WERI-Rb-1 (cell line): ENCODE results near the gene LRBA.
"Not testable (repeated sequence)": the region's sequence is repeated elsewhere in the genome, so short reads cannot be mapped to it uniquely, and the experiment has no call there.

Experiments used
- DNase-seq: peaks from one replicate; pipeline ENCODE4 v3.0.0-alpha.2; 2020
- H3K27ac ChIP-seq: fragments of 250-450 bp; sonication (Bioruptor Pico); 2 replicates; pipeline ENCODE4 v1.5.1; 2020; ENCODE audit warnings: mild to moderate bottlenecking, moderate library complexity
- H3K27me3 ChIP-seq: fragments of 250-450 bp; sonication (Bioruptor Pico); 2 replicates; pipeline ENCODE4 v1.5.1; 2021; ENCODE audit warnings: mild to moderate bottlenecking, low read depth, moderate library complexity; ENCODE audit not compliant: insufficient read depth, severe bottlenecking
- H3K36me3 ChIP-seq: fragments of 250-450 bp; sonication (Bioruptor Pico); 2 replicates; pipeline ENCODE4 v1.5.1; 2020; ENCODE audit warnings: mild to moderate bottlenecking, moderate library complexity
- H3K4me3 ChIP-seq: 2 replicates; pipeline ENCODE4 v1.5.1; 2011; ENCODE audit warnings: low read depth, mild to moderate bottlenecking, control low read depth, low read length
- H3K9me3 ChIP-seq: fragments of 250-450 bp; sonication (Bioruptor Pico); 2 replicates; pipeline ENCODE4 v1.5.1; 2021; ENCODE audit warnings: mild to moderate bottlenecking, moderate library complexity; ENCODE audit not compliant: severe bottlenecking
- TF ChIP-seq, protein P1 (sequence below): IDR thresholded peaks from 2 replicates; pipeline ENCODE4 v1.5.1; 2011; ENCODE audit warnings: low read depth, mild to moderate bottlenecking, control low read depth, inconsistent platforms, low read length

The LRBA gene

DNA sequence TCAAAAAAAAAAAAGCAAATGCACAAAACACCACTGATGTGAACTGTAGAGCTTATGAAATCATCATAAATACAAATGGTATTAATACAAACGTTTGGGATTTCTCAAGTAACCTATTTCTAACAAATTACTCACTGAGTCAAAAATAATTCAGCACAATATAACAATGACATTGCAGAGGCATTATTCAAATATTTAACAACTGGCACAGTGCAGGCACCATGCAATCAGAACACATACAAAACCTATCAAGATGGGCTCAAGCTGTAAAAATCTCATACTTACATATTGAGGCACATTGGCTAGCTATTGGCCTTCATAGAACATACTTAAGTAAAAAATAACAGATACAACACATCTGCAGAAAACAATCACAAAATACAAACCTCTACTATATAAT lies 81.1 kb downstream of the LRBA start:
- no peak for DNase-seq

DNA sequence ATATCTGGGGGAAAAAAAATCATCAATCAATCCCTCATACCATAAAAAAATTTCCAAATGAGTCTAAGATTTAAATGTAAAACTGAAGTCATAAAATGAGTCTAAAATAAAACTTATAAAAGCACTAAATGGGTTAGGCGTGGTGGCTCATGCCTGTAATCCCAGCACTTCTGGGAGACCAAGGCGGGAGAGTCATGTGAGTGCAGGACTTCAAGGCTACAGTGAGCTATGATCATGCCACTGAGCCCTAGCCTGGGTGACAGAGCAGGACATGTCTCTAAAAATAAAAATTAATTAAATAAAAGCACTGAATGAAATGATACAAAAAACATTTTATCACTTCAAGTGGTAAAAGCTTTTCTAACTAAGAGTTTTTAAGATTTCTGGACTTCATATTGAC lies 83.3 kb downstream of the LRBA start:
- TF ChIP-seq, protein P1, sequence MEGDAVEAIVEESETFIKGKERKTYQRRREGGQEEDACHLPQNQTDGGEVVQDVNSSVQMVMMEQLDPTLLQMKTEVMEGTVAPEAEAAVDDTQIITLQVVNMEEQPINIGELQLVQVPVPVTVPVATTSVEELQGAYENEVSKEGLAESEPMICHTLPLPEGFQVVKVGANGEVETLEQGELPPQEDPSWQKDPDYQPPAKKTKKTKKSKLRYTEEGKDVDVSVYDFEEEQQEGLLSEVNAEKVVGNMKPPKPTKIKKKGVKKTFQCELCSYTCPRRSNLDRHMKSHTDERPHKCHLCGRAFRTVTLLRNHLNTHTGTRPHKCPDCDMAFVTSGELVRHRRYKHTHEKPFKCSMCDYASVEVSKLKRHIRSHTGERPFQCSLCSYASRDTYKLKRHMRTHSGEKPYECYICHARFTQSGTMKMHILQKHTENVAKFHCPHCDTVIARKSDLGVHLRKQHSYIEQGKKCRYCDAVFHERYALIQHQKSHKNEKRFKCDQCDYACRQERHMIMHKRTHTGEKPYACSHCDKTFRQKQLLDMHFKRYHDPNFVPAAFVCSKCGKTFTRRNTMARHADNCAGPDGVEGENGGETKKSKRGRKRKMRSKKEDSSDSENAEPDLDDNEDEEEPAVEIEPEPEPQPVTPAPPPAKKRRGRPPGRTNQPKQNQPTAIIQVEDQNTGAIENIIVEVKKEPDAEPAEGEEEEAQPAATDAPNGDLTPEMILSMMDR = no peak
- no peaks in the 10 kb centered on the region; the same call in 1 of the 2 replicates for H3K36me3 ChIP-seq
- H3K4me3 ChIP-seq = no peak overlapping the region
- DNase-seq = no peak
- no peaks in the 10 kb centered on the region for H3K27me3 ChIP-seq
- no peaks in the 10 kb centered on the region for H3K9me3 ChIP-seq
- H3K27ac ChIP-seq = no peak overlapping the region

More for the DNA sequence above, 81.1 kb downstream of the LRBA start:
- Histone ChIP-seq H3K27ac (no peak overlapping the region), H3K27me3 (no peaks in the 10 kb centered on the region), H3K9me3 (no peaks in the 10 kb centered on the region), H3K4me3 (no peak overlapping the region), H3K36me3 (no peaks in the 10 kb centered on the region)
- TF ChIP-seq, protein P1 = no peak

DNA sequence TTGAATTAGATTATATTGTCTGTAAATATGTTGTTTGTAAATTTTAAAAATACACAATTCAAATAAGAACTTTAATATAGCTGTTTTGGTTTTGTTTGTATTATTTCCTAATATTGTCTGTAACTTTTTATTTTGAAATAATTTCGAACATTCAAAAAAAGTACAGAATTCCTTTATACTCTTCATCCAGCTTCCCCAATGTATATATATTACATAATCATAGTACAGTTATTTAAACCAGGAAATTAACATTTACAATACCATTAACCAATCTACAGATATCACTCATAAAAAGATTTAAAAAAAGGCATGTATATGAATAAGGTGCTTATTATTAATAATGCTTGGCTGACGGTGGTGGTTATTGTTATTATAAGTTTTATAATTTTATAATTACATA lies 84.1 kb downstream of the LRBA start:
- Histone ChIP-seq H3K4me3 (no peak overlapping the region), H3K36me3 (no peaks in the 10 kb centered on the region; the same call in 1 of the 2 replicates), H3K9me3 (no peaks in the 10 kb centered on the region), H3K27ac (no peak overlapping the region), H3K27me3 (no peaks in the 10 kb centered on the region)
- TF ChIP-seq, protein P1 = no peak
- no peak for DNase-seq

DNA sequence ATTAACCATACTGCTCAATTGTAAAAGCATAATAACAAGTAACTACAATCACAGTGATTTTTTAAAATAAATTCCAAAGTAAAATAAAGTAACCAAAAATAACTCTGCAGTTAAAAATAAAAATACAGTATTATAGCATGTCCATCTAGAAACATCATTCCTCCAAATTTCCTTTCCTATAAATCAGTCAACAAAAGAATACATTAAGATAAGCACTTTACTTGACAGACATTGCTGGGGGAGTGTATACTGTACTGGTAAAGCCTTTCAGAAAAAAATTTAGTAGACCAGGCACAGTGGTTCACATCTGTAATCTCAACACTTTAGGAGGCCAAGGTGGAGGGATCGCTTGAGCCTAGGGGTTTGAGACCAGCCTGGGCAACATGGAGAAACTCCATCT lies 91.1 kb downstream of the LRBA start:
- Histone ChIP-seq H3K4me3 (no peak overlapping the region), H3K9me3 (no peaks in the 10 kb centered on the region), H3K27ac (no peak overlapping the region), H3K27me3 (no peaks in the 10 kb centered on the region), H3K36me3 (peaks cover 15% of the 10 kb centered on the region)
- TF ChIP-seq, protein P1 = no peak
- DNase-seq = no peak

DNA sequence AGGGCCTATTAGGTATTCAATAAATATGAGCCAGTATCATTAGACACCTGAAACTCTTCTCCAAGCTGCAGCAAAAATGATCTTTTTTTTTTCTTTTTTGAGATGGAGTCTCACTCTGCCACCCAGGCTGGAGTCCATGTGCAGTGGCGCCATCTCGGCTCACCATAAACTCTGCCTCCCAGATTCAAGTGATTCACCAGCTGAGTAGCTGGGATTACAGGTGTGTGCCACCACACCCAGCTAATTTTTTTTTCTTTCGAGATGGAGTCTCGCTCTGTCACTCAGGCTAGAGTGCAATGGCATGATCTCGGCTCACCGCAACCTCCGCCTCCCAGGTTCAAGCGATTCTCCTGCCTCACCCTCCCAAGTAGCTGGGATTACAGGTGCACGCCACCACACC lies 93.6 kb downstream of the LRBA start:
- H3K36me3 ChIP-seq = peaks cover 23% of the 10 kb centered on the region
- H3K4me3 ChIP-seq, H3K9me3 ChIP-seq, H3K27me3 ChIP-seq, H3K27ac ChIP-seq, DNase-seq: not testable (repeated sequence)

DNA sequence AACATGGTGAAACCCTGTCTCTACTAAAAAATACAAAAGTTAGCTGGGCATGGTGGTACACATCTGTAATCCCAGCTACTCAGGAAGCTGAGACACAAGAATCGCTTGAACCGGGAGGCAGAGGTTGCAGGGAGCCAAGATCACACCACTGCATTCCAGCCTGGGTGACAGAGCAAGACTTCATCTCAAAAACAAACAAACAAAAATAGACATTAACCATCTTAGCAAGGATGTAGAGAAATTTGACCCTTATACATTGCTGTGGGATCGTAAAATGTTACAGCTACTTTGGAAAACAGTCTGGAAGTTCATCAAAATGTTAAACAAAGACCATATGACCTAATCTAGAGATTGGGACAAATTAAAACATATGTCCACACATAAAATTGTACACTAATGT lies 96.5 kb downstream of the LRBA start:
- DNase-seq, H3K4me3 ChIP-seq, H3K27me3 ChIP-seq, H3K9me3 ChIP-seq, H3K27ac ChIP-seq: not testable (repeated sequence)
- H3K36me3 ChIP-seq = peaks cover 38% of the 10 kb centered on the region

DNA sequence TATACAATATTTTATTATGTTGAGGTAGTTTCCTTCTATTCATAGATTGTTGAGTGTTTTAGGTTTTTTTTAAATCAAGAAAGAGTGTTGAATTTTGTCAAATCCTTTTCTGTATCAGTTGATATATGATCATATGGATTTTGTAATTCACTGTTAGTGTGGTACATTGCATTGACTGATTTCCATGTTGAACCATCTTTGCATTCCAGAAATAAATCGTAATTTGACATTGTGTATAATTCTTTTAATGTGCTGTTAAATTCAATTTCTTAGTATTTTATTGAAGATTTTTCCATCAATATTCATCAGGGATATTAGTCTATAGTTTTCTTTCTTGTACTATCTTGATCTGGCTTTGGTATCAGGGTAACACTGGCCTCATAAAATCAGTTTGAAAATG lies 103.8 kb downstream of the LRBA start:
- TF ChIP-seq, protein P1 = no peak
- Histone ChIP-seq H3K4me3 (no peak overlapping the region), H3K27ac (no peak overlapping the region), H3K27me3 (no peaks in the 10 kb centered on the region), H3K9me3 (no peaks in the 10 kb centered on the region), H3K36me3 (peaks cover 44% of the 10 kb centered on the region)
- DNase-seq = no peak
